Frontal cortex (tissue), 4 donors: Measurements from ENCODE around the gene TRABD2B. TPM values are rescaled to one million over a fixed set of nuclear protein-coding genes. Genes with fewer than 3 reads are reported as not detected.

Experiments
- DNase-seq, 2 donors: peaks; one replicate each; pipeline ENCODE4 v3.0.0; 2012; ENCODE audit warnings: low spot score in 2 of 2
- FAIRE-seq: peaks from 2 replicates; lab custom pipeline; 2012; peaks lifted over from hg19 to GRCh38; lab: Jason Lieb, UNC
- total RNA-seq: library from RNA; depleted of rRNA; stranded (reverse); fragments of >200 nt; gene quantifications from one replicate; pipeline ENCODE4 v1.2.3, GENCODE V29; 2014
- donor health status: control.
- donor health status: control.
- donor health status: control.

TRABD2B gene
- total RNA-seq, 1 donor from 2014 or later: under 0.01 TPM

DNA sequence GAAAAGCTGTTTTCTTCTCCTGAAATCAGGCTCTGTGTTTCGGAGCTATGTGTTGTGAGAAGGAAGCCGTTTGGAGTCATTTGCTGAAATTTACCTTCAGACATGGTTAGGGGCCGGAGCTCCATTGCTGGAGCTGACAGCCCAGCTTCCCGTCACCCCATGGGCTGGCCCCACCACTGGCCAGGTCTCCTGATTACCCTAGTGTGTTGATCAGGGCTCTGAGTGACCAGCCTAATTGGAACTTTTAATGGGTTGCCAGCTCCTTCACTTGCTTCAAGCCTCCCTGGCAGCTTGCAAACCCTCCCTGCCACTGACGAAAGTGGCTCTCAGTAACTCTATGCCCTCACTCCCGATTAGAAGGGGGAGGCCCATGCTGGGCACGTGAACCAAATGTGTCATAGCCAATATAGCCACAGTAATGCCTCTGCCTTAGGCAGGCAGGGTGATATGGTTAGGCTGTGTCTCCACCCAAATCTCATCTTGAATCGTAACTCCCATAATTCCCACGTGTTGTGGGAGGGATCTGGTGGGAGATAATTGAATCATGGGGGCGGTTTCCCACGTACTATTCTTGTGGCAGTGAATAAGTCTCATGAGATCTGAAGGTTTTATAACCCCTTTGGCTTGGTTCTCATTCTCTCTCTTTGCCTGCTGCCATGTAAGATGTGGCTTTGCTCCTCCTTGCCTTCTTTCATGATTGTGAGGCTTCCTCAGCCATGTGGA, 224.1 kb downstream of the TRABD2B start:
- no peak for DNase-seq
- FAIRE-seq: no peak

- DNase-seq: no peak
- no peak for FAIRE-seq
These were observed 224.9 kb downstream of the TRABD2B start for GRCh38 chr1:47772281-47772680.

DNA sequence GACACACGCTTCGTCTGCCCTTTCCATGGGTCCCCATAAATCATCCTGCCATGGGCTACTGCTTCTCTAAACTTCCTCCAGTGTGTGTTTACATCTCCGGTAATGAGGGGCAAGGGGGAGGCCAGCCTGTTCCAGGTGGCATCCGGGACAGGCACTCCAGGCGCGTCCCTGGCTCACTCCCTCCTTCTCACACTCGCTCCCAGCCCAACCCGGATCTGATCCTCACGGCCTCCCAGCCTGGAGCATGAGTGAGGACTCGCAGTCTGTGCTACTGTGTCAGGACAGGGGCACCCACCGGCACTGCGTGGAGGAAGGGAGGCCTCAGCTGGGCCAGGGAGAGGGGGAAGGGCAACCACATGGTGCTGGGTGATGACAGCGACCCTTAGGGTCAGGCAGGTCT, 225.4 kb downstream of the TRABD2B start:
- FAIRE-seq (no peak), DNase-seq (no peak)

DNA sequence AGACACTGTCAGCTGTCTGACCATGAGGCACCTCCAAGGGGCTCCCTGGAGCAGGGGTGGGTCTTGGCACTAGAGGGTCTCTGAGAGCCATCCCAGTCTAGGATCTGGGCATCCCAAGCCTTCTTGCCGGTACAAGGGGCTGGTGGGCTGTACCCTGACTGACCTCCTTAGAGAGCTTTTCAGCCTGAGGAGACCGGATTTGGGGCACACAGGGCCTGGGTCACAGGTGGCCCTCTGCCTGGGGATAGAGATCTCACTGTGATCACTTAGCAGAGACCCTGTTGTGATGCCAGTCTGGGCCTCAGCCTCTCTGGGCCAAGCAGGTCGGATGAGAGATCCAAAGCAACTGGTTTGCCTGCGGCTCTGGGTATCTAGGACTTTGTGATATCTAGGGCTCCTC, 227.2 kb downstream of the TRABD2B start:
- FAIRE-seq: no peak
- no peak for DNase-seq

GRCh38 chr1:47769295-47769694, 227.9 kb downstream of the TRABD2B start:
- no peak for FAIRE-seq
- DNase-seq: no peak

DNA sequence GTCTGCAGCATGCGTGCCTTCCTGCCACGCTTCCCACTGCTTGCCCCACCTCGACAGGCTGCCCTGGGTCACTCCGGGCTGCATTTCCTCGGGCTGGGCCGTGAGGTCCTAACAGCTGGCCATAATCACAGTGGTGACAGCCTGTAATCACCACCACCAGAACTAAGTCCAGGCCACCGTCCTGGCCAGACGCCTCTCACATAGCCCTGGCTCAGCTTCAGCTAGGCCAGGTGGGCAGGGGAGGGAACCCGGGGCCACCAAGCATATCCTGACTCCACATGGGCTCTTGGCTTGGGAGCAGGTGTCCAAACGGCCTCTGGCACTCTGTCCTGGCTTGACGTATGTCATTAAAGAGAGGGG, 229.5 kb downstream of the TRABD2B start:
- DNase-seq (no peak), FAIRE-seq (no peak)

- FAIRE-seq (no peak), DNase-seq (no peak)
These were observed 230.1 kb downstream of the TRABD2B start for GRCh38 chr1:47766832-47767740.

DNA sequence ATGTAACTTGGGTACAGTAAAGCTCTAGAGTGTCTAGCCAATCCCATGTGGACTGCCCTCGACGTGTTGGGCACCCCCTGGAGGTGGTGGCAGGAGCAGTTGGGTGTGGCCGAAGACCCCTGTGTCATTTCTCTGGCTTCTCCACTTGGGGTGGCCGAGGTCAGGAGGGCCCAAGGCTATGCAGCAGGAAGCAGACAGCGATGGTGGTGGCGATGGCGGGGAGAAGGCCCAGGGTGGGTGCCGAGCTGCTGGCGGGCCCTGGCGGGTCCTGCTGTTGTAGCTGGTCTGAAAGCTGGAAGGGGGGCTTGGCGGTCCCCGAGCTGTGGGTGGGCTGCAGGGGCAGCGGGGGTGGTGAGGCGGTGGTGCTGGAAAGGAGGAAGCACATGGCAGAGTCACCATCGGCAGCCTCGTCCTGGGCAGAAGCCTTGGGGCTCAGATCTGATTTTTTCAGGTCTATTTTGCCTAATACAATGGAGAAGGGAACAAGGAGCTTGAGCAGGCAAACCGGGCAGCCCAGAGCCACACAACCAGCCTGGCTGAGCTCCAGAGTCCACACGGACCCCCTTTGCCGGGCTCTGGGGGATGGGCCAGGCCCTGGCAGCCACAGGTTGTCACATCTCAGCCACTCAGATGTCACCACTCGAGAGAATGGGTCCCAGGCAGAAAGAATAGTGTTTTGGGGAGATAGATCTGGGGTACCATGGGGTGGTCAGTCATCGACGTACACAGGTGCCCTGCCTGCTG, 231.3 kb downstream of the TRABD2B start:
- FAIRE-seq (no peak), DNase-seq (no peak)

DNA sequence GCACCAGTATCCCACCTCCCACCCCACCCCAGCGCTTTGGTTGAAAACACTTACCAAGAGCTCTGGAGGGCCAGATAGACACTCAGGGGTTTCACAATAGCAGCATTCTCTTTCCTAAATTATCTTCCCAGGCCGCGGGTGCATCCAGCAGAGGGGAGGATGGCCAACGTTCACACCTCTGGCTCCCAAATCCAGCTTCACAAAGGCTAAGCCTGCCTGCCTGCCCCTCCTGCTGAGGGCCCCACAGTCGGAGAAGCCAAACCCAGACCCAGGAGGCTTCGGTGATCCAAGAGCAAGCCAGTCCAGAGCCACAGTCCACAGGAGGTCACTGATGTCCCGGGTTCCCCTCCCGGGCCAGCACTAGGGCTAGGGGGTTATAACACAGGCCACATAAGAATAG, 231.9 kb downstream of the TRABD2B start:
- FAIRE-seq (no peak), DNase-seq (no peak)

DNA sequence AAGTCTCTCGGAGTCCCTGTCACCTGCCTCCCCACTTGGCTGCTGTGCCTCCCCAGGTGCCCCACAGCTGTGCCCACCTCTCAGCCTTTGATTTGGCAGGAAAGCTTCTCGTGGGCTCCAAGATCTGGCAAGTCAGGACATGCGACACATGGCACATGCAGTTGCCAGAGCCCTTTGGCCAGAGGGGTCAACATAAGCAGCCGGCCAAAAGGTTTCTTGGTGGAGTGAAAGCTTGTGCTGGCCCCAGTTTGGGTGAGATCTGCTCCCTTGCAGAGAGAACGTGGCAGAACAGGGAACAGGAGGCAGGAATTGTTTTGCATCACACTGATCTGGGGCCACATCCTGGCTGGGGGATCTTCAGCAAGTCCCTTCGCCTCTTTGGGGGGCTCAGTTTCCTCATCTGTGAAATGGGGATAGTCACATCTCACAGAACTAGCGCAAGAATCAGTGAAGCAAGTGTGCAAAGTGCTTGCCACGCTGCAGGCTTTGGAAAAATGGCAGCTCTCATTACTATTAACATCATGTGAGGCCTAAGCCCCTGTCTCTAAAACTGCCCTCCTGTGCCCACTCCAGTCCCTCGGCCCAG, 232.6 kb downstream of the TRABD2B start:
- FAIRE-seq (no peak), DNase-seq (no peak)

- FAIRE-seq: no peak
- no peak for DNase-seq
These were observed 233.5 kb downstream of the TRABD2B start for GRCh38 chr1:47763591-47764171.

GRCh38 chr1:47761974-47762373, 235.2 kb downstream of the TRABD2B start:
- FAIRE-seq: no peak
- no peak for DNase-seq

DNA sequence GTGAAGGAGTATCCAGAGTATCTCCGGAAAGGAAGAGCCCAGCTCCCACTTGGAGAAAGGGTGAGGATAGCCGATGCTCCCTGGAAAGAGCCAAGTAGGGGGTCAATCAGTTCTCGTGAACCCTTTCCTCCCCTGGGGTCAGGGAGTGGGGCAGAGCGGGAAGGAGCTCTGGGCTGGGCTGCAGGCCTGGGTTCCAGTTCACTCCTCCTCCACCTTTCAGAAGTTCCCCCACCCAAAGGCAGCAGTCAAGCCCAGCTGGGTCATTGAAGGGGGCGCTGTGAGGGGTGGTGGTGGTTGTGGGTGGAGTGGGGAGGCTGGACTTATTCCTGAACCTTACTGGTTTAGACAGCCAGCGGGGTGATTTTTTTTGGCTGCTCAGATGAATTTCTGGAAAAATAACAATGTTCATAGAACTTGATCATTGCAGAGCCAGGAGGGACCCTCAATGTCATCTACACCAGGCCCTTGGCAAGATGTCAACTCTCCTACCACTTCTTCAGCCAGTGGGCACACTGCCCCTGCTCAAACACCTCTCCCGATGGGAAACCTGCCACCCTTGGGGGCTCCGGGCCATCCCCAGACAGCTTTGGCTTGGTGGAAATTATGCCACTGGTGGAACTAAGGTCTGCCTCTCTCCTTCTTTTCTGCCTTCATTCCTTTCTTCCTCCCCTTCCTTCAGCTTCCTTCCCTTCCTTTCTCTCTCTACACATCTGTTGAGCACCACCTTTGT, 235.8 kb downstream of the TRABD2B start:
- FAIRE-seq: no peak
- no peak for DNase-seq

DNA sequence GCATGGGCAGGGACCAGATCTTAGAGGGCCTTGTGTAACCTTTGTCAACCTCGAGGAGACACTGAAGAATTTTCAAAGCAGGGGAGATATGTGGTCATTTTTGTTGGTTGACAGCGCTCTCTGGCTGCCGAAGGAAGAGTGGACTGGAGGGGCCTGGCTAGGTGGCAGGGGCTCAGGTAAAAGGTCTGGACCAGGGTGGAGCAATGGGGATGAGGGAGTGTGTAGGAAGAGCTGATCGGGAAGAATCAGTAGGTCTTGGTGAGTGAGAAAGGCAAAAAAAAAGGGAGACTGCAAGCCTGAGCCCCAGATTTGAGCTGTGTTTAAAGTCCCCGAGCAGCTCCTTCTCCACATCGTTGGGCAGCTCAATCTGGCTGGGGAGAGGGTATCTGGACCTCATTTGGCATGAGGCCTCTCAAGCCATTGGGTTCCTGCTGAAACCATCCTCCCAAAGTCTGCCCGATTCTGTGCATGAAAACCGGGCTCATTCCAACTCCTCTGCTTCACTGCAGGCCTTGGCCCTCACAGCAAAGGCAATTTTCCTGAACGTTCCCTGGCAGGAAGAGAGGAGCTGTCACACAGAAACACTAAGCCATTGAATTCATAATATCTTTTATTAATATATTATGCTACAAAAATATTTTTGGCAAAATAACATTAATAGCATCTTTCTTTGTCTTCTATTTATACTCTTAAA, 237.1 kb downstream of the TRABD2B start:
- FAIRE-seq (no peak), DNase-seq (no peak)

- DNase-seq (no peak), FAIRE-seq (no peak)
These were observed 237.8 kb downstream of the TRABD2B start for GRCh38 chr1:47759251-47759935.

- DNase-seq: no peak
- FAIRE-seq: no peak
These were observed 238.6 kb downstream of the TRABD2B start for GRCh38 chr1:47758341-47759250.
